ENCODE data around the gene PEX11G. TPM values are rescaled to one million over a fixed set of nuclear protein-coding genes. Genes with fewer than 3 reads are reported as not detected.
A peak's percentile ranks its signal among the peaks of the same experiment; 100 is the strongest.
"Not testable (repeated sequence)": the region's sequence is repeated elsewhere in the genome, so short reads cannot be mapped to it uniquely, and the experiment has no call there.

PEX11G gene
- total and polyA plus RNA-seq, 8 donors, result 3.9 to 8.8 (median 5.5) TPM; not detected in 3

GRCh38 chr19:7455600-7456296, 33.1 kb downstream of the PEX11G start:
- Histone ChIP-seq H3K27me3 (no peaks in the 10 kb centered on the region), H3K9me3 (no peaks in the 10 kb centered on the region), H3K27ac (no peak overlapping the region), H3K4me3 (no peak overlapping the region), H3K36me3 (peaks cover 72 to 99% (median 98%) of the 10 kb centered on the region in 4 donors), H3K4me1 (no peaks in the 10 kb centered on the region)
- intact Hi-C loops (cut with DNase I; ENCODE audit: low total_unique reads), result no loop called here
- 92 to 97% (median 95%) methylated on average over 14 of the region's 14 CpGs for WGBS, 5 donors
- TF ChIP-seq POLR2A (IDR thresholded peaks at IDR 0.05) (no peak), CTCF (IDR thresholded peaks at IDR 0.05) (no peak), EP300 (IDR thresholded peaks at IDR 0.05) (no peak), POLR2AphosphoS5 (IDR thresholded peaks at IDR 0.05) (no peak)
- DNase-seq, result no peak

GRCh38 chr19:7454998-7455397, 33.8 kb downstream of the PEX11G start:
- Histone ChIP-seq H3K4me1 (no peaks in the 10 kb centered on the region), H3K9me3 (no peaks in the 10 kb centered on the region), H3K4me3 (no peak overlapping the region), H3K36me3 (peaks cover 65 to 97% (median 95%) of the 10 kb centered on the region in 4 donors), H3K27me3 (no peaks in the 10 kb centered on the region), H3K27ac (no peak overlapping the region)
- WGBS, 5 donors, result 96 to 100% (median 98%) methylated on average over 8 of the region's 8 CpGs
- intact Hi-C loops (cut with DNase I; ENCODE audit: low total_unique reads), result no loop called here
- TF ChIP-seq POLR2A (IDR thresholded peaks at IDR 0.05) (no peak), EP300 (IDR thresholded peaks at IDR 0.05) (no peak)
- no peak for DNase-seq

- Histone ChIP-seq H3K27me3 (no peaks in the 10 kb centered on the region), H3K27ac (no peak overlapping the region), H3K4me3 (no peak overlapping the region), H3K4me1 (no peaks in the 10 kb centered on the region), H3K36me3 (peaks cover 53 to 97% (median 95%) of the 10 kb centered on the region in 4 donors), H3K9me3 (peaks cover 0 to 4% (median 0%) of the 10 kb centered on the region in 4 donors)
- intact Hi-C loops (cut with DNase I; ENCODE audit: low total_unique reads), result no loop called here
- WGBS, 5 donors, result 79 to 86% (median 85%) methylated on average over 53 of the region's 53 CpGs
- no peak for TF ChIP-seq CTCF (IDR thresholded peaks at IDR 0.05)
- TF ChIP-seq EP300 (IDR thresholded peaks at IDR 0.05), result no peak
- no peak for TF ChIP-seq POLR2A (IDR thresholded peaks at IDR 0.05)
- no peak for TF ChIP-seq POLR2AphosphoS5 (IDR thresholded peaks at IDR 0.05)
- peak in 1 of 2 donors; percentile 60 for DNase-seq
Observed at GRCh38 chr19:7450243-7451223, 38.3 kb downstream of the PEX11G start.

- H3K9me3 ChIP-seq; H3K4me1 ChIP-seq; H3K27ac ChIP-seq; H3K27me3 ChIP-seq; DNase-seq; H3K4me3 ChIP-seq; intact Hi-C loops (cut with DNase I; ENCODE audit: low total_unique reads): not testable (repeated sequence)
- H3K36me3 ChIP-seq, result peaks cover 59 to 97% (median 95%) of the 10 kb centered on the region in 4 donors
- 87 to 98% (median 96%) methylated on average over 6 of the region's 6 CpGs for WGBS, 5 donors
Observed at GRCh38 chr19:7449391-7450070, 39.3 kb downstream of the PEX11G start.

- DNase-seq, result no peak
- Histone ChIP-seq H3K9me3 (peaks cover 0 to 4% (median 0%) of the 10 kb centered on the region in 4 donors), H3K4me3 (no peak overlapping the region), H3K36me3 (peaks cover 63 to 97% (median 95%) of the 10 kb centered on the region in 4 donors), H3K4me1 (no peaks in the 10 kb centered on the region), H3K27ac (no peak overlapping the region), H3K27me3 (no peaks in the 10 kb centered on the region)
- WGBS, 5 donors, result 94 to 99% (median 97%) methylated on average over 6 of the region's 6 CpGs
- TF ChIP-seq POLR2A (IDR thresholded peaks at IDR 0.05) (no peak), EP300 (IDR thresholded peaks at IDR 0.05) (no peak), POLR2AphosphoS5 (IDR thresholded peaks at IDR 0.05) (no peak)
- intact Hi-C loops (cut with DNase I; ENCODE audit: low total_unique reads), result no loop called here
Observed at GRCh38 chr19:7447648-7448047, 41.2 kb downstream of the PEX11G start.
